ENCODE data around the gene SUPT20HL2.

SUPT20HL2 gene

GRCh38 chrX:24271262-24271661 is 42.6 kb downstream of the SUPT20HL2 start:
- no peak overlapping the region for H3K4me3 ChIP-seq (ENCODE audit: low read depth, low read length)
- TF ChIP-seq, protein P1, sequence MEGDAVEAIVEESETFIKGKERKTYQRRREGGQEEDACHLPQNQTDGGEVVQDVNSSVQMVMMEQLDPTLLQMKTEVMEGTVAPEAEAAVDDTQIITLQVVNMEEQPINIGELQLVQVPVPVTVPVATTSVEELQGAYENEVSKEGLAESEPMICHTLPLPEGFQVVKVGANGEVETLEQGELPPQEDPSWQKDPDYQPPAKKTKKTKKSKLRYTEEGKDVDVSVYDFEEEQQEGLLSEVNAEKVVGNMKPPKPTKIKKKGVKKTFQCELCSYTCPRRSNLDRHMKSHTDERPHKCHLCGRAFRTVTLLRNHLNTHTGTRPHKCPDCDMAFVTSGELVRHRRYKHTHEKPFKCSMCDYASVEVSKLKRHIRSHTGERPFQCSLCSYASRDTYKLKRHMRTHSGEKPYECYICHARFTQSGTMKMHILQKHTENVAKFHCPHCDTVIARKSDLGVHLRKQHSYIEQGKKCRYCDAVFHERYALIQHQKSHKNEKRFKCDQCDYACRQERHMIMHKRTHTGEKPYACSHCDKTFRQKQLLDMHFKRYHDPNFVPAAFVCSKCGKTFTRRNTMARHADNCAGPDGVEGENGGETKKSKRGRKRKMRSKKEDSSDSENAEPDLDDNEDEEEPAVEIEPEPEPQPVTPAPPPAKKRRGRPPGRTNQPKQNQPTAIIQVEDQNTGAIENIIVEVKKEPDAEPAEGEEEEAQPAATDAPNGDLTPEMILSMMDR (IDR thresholded peaks at IDR 0.05; ENCODE audit: insufficient read depth, low read depth, low read length, missing control alignments) = no peak
- no peak for DNase-seq (ENCODE audit: low read depth)

DNA sequence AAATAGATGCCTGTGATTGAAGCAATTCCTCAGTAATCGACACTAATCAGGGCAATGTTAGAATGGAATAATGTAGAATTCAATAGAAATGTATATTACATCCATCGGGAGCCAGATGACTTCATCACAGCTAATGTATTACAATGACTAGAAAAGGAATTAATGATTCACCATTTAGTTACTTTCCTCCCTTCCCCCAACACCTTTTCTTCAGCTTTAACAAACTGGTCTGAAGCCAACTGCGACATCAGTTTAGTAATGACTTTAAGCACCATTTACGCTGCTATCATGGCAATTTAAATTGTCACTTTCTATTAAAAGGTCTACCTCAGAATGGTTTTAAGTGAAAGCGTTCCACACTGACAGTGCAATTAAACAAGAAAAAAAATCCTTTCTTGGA is 45.1 kb downstream of the SUPT20HL2 start:
- H3K4me3 ChIP-seq (ENCODE audit: low read depth, low read length) = no peak overlapping the region
- TF ChIP-seq, protein P1 (IDR thresholded peaks at IDR 0.05; ENCODE audit: insufficient read depth, low read depth, low read length, missing control alignments) = no peak

GRCh38 chrX:24266996-24267395 is 46.9 kb downstream of the SUPT20HL2 start:
- DNase-seq (ENCODE audit: low read depth) = no peak
- H3K4me3 ChIP-seq (ENCODE audit: low read depth, low read length) = no peak overlapping the region
- TF ChIP-seq, protein P1 (IDR thresholded peaks at IDR 0.05; ENCODE audit: insufficient read depth, low read depth, low read length, missing control alignments) = no peak

More for the DNA sequence above, 45.1 kb downstream of the SUPT20HL2 start:
- no peak for DNase-seq (ENCODE audit: low read depth)

- DNase-seq (ENCODE audit: low read depth) = no peak
- H3K4me3 ChIP-seq (ENCODE audit: low read depth, low read length) = no peak overlapping the region
- TF ChIP-seq, protein P1 (IDR thresholded peaks at IDR 0.05; ENCODE audit: insufficient read depth, low read depth, low read length, missing control alignments) = no peak
These were observed 49.5 kb downstream of the SUPT20HL2 start for GRCh38 chrX:24264383-24264782.

- no peak for DNase-seq (ENCODE audit: low read depth)
- TF ChIP-seq, protein P1 (IDR thresholded peaks at IDR 0.05; ENCODE audit: insufficient read depth, low read depth, low read length, missing control alignments) = no peak
- H3K4me3 ChIP-seq (ENCODE audit: low read depth, low read length) = no peak overlapping the region
These were observed 51.6 kb downstream of the SUPT20HL2 start for GRCh38 chrX:24262309-24262708.

Data from GM12865 (cell line).